H9 (cell line): ENCODE results near the gene MSANTD1. TPM values are rescaled to one million over a fixed set of nuclear protein-coding genes. Genes with fewer than 3 reads are reported as not detected.
A peak's percentile ranks its signal among the peaks of the same experiment; 100 is the strongest.

Experiments used
- DNase-seq: peaks from one replicate; pipeline ENCODE4 v3.0.0-alpha.2; 2017
- H2AFZ ChIP-seq: one replicate; pipeline ENCODE4 v1.6.1; 2013; ENCODE audit warnings: mild to moderate bottlenecking, low read length, control low read depth, moderate library complexity
- H2AK5ac ChIP-seq: 2 replicates; pipeline ENCODE4 v1.6.1; 2013; ENCODE audit warnings: low read length, control low read depth, mixed read lengths; ENCODE audit not compliant: insufficient read length
- H2BK120ac ChIP-seq: one replicate; pipeline ENCODE4 v1.6.1; 2013; ENCODE audit warnings: low read depth, mild to moderate bottlenecking, low read length, control low read depth, inconsistent platforms; ENCODE audit not compliant: poor library complexity, severe bottlenecking
- H2BK12ac ChIP-seq: 2 replicates; pipeline ENCODE4 v1.6.1; 2013; ENCODE audit warnings: low read length, control low read depth, mixed read lengths, low read depth; ENCODE audit not compliant: insufficient read length
- H2BK15ac ChIP-seq: 2 replicates; pipeline ENCODE4 v1.6.1; 2013; ENCODE audit warnings: low read depth, low read length, control low read depth
- H2BK20ac ChIP-seq: one replicate; pipeline ENCODE4 v1.6.1; 2013; ENCODE audit warnings: low read depth, mild to moderate bottlenecking, low read length, control low read depth, inconsistent platforms; ENCODE audit not compliant: poor library complexity, severe bottlenecking
- H2BK5ac ChIP-seq: 2 replicates; pipeline ENCODE4 v1.6.1; 2013; ENCODE audit warnings: low read length, control low read depth, mixed read lengths; ENCODE audit not compliant: insufficient read length
- H3K14ac ChIP-seq: 2 replicates; pipeline ENCODE4 v1.6.1; 2013; ENCODE audit warnings: low read length, control low read depth; ENCODE audit not compliant: insufficient read depth
- H3K18ac ChIP-seq: 2 replicates; pipeline ENCODE4 v1.6.1; 2013; ENCODE audit warnings: low read depth, mild to moderate bottlenecking, mixed read lengths, low read length, control low read depth; ENCODE audit not compliant: insufficient read length
- H3K23ac ChIP-seq: 2 replicates; pipeline ENCODE4 v1.6.1; 2013; ENCODE audit warnings: low read length, control low read depth, mixed read lengths, low read depth; ENCODE audit not compliant: insufficient read length
- H3K23me2 ChIP-seq: 2 replicates; pipeline ENCODE4 v1.6.1; 2013; ENCODE audit warnings: low read depth, mild to moderate bottlenecking, mixed read lengths, low read length, control low read depth; ENCODE audit not compliant: insufficient read length, poor library complexity, severe bottlenecking
- H3K27ac ChIP-seq: 2 replicates; pipeline ENCODE4 v1.5.1; 2013; ENCODE audit warnings: low read length, control low read depth, mixed read lengths, low read depth; ENCODE audit not compliant: insufficient read length
- H3K27me3 ChIP-seq: 2 replicates; pipeline ENCODE4 v1.6.1; 2013; ENCODE audit warnings: low read length, control low read depth, inconsistent platforms; ENCODE audit not compliant: insufficient read depth
- H3K4ac ChIP-seq: 2 replicates; pipeline ENCODE4 v1.6.1; 2013; ENCODE audit warnings: low read depth, mild to moderate bottlenecking, control low read depth, inconsistent platforms, low read length, moderate library complexity
- H3K4me1 ChIP-seq: 2 replicates; pipeline ENCODE4 v1.6.1; 2013; ENCODE audit warnings: low read length, control low read depth, inconsistent platforms; ENCODE audit not compliant: insufficient read depth
- H3K4me2 ChIP-seq: 2 replicates; pipeline ENCODE4 v1.6.1; 2013; ENCODE audit warnings: low read length, control low read depth, mixed read lengths; ENCODE audit not compliant: insufficient read length, insufficient read depth
- H3K56ac ChIP-seq: 2 replicates; pipeline ENCODE4 v1.6.1; 2013; ENCODE audit warnings: low read depth, mild to moderate bottlenecking, mixed read lengths, low read length, control low read depth; ENCODE audit not compliant: insufficient read length
- H3K79me1 ChIP-seq: 2 replicates; pipeline ENCODE4 v1.6.1; 2013; ENCODE audit warnings: low read depth, mild to moderate bottlenecking, moderate library complexity, low read length, control low read depth, inconsistent platforms; ENCODE audit not compliant: insufficient read depth, poor library complexity, severe bottlenecking
- H3K79me2 ChIP-seq: 2 replicates; pipeline ENCODE4 v1.6.1; 2013; ENCODE audit warnings: low read length, control low read depth, inconsistent platforms; ENCODE audit not compliant: insufficient read depth
- H3K9ac ChIP-seq: 2 replicates; pipeline ENCODE4 v1.6.1; 2013; ENCODE audit warnings: low read length, control low read depth, mixed read lengths; ENCODE audit not compliant: insufficient read length; ENCODE audit errors: extremely low read depth
- H3K9me3 ChIP-seq: one replicate; pipeline ENCODE4 v1.6.1; 2013; ENCODE audit warnings: low read depth, low read length, inconsistent platforms; ENCODE audit not compliant: control insufficient read depth
- H3T11ph ChIP-seq: one replicate; pipeline ENCODE4 v1.6.1; 2013; ENCODE audit warnings: mild to moderate bottlenecking, low read length, control low read depth, inconsistent platforms
- H4K20me1 ChIP-seq: one replicate; pipeline ENCODE4 v1.6.1; 2013; ENCODE audit not compliant: control insufficient read depth, insufficient read length, insufficient read depth
- H4K5ac ChIP-seq: 2 replicates; pipeline ENCODE4 v1.6.1; 2013; ENCODE audit warnings: low read depth, mild to moderate bottlenecking, mixed read lengths, low read length, control low read depth; ENCODE audit not compliant: insufficient read length
- H4K8ac ChIP-seq: replicated peaks from 2 replicates; pipeline ENCODE4 v1.6.1; 2013; ENCODE audit warnings: low read length, control low read depth, mixed read lengths, low read depth; ENCODE audit not compliant: insufficient read length
- H4K91ac ChIP-seq: 2 replicates; pipeline ENCODE4 v1.6.1; 2013; ENCODE audit warnings: low read depth, mild to moderate bottlenecking, moderate library complexity, mixed read lengths, low read length, control low read depth; ENCODE audit not compliant: insufficient read length
- H3K27ac Mint-ChIP-seq, 3 experiments: 2 replicates in 2 of 3; 3 replicates in 1 of 3; pipeline ENCODE4 v1.8.0; 2020 to 2021; ENCODE audit warnings: mixed read lengths in 3 of 3, mild to moderate bottlenecking in 1 of 3, moderate library complexity in 1 of 3
- H3K27me3 Mint-ChIP-seq: 2 replicates; pipeline ENCODE4 v1.8.0; 2021; ENCODE audit warnings: low read depth, mild to moderate bottlenecking, moderate library complexity, mixed read lengths
- H3K36me3 Mint-ChIP-seq, 3 experiments: 2 replicates in 2 of 3; 3 replicates in 1 of 3; pipeline ENCODE4 v1.8.0; 2020 to 2021; ENCODE audit warnings: low read depth in 3 of 3, mixed read lengths in 3 of 3; ENCODE audit not compliant: insufficient read depth in 1 of 3
- H3K4me1 Mint-ChIP-seq, 2 experiments: 2 replicates each; pipeline ENCODE4 v1.8.0; 2020; ENCODE audit warnings: mixed read lengths in 2 of 2
- H3K4me3 Mint-ChIP-seq, 2 experiments: 2 replicates in 1 of 2; 3 replicates in 1 of 2; pipeline ENCODE4 v1.8.0; 2020 to 2021; ENCODE audit warnings: mild to moderate bottlenecking in 2 of 2, mixed read lengths in 2 of 2, moderate library complexity in 1 of 2
- H3K9me3 Mint-ChIP-seq, 2 experiments: 2 replicates in 1 of 2; 3 replicates in 1 of 2; pipeline ENCODE4 v1.8.0; 2020; ENCODE audit warnings: mild to moderate bottlenecking in 2 of 2, mixed read lengths in 2 of 2, moderate library complexity in 1 of 2
- CTCF ChIP-seq: fragments of 200-600 bp; sonication (generic); conservative IDR thresholded peaks from 3 replicates; pipeline ENCODE4 v1.8.0; 2021; ENCODE audit warnings: antibody characterized with exemption, mild to moderate bottlenecking
- WGBS: extraction: QIAGEN DNeasy Blood & Tissue Kit; methylation state at CpG from one replicate; pipeline ENCODE4 v1.1.7; 2013; ENCODE audit warnings: missing lambda C conversion rate, low lambda C conversion rate, mixed read lengths; ENCODE audit not compliant: insufficient read length; ENCODE audit errors: extremely low coverage; 5-methylcytosine and 5-hydroxymethylcytosine counted together
- total RNA-seq: library from RNA; stranded (reverse); gene quantifications from 2 replicates; pipeline ENCODE4 v1.2.1, GENCODE V29; 2021

The MSANTD1 gene
- total RNA-seq, 1 experiment from 2014 or later, result 0.83 TPM

GRCh38 chr4:3200423-3201090 lies 48.4 kb upstream of the MSANTD1 start:
- Histone ChIP-seq H2BK120ac (no peak overlapping the region), H2BK12ac (no peak overlapping the region), H3K79me1 (no peaks in the 10 kb centered on the region), H3K4me2 (no peak overlapping the region), H3K4me1 (no peaks in the 10 kb centered on the region), H3K4ac (no peak overlapping the region), H3K9ac (no peak overlapping the region), H4K20me1 (no peaks in the 10 kb centered on the region), H3K27me3 (no peaks in the 10 kb centered on the region), H2AK5ac (no peak overlapping the region), H2AFZ (no peak overlapping the region), H3T11ph (no peak overlapping the region), H3K23me2 (no peaks in the 10 kb centered on the region), H2BK15ac (no peak overlapping the region), H4K91ac (peak overlapping the region; percentile 42), H3K9me3 (no peaks in the 10 kb centered on the region), H4K5ac (no peak overlapping the region), H3K23ac (no peak overlapping the region), H3K14ac (no peak overlapping the region), H2BK5ac (no peak overlapping the region), H3K79me2 (no peaks in the 10 kb centered on the region), H4K8ac (no peak overlapping the region), H3K27ac (no peak overlapping the region), H2BK20ac (no peak overlapping the region), H3K18ac (no peak overlapping the region), H3K56ac (no peak overlapping the region)
- TF ChIP-seq CTCF, result no peak
- no CpG with 5 or more reads among the region's 8 CpGs for WGBS
- no peaks in the 10 kb centered on the region for H3K4me1 Mint-ChIP-seq
- H3K36me3 Mint-ChIP-seq, result peaks cover 2 to 56% (median 12%) of the 10 kb centered on the region in 3 experiments; a peak in 6 of 7 replicates
- H3K27me3 Mint-ChIP-seq, result no peaks in the 10 kb centered on the region
- no peaks in the 10 kb centered on the region for H3K9me3 Mint-ChIP-seq
- no peak overlapping the region for H3K4me3 Mint-ChIP-seq
- no peak for DNase-seq
- no peak overlapping the region for H3K27ac Mint-ChIP-seq
